ENCODE data around the gene DPP10.
"Not testable (repeated sequence)": the region's sequence is repeated elsewhere in the genome, so short reads cannot be mapped to it uniquely, and the experiment has no call there.

The DPP10 gene

GRCh38 chr2:115314119-115314518, 871.7 kb downstream of the DPP10 start:
- DNase-seq = no peak

GRCh38 chr2:115327061-115327460, 884.6 kb downstream of the DPP10 start:
- DNase-seq = no peak

- DNase-seq = no peak
These were observed 917.1 kb downstream of the DPP10 start for GRCh38 chr2:115359550-115359949.

- no peak for DNase-seq
These were observed 921.7 kb downstream of the DPP10 start for GRCh38 chr2:115364093-115364492.

GRCh38 chr2:115369400-115369799, 927.0 kb downstream of the DPP10 start:
- DNase-seq = no peak

GRCh38 chr2:115374981-115375380, 932.5 kb downstream of the DPP10 start:
- no peak for DNase-seq

- no peak for DNase-seq
These were observed 942.0 kb downstream of the DPP10 start for GRCh38 chr2:115384399-115384798.

- DNase-seq = no peak
These were observed 944.0 kb downstream of the DPP10 start for GRCh38 chr2:115386465-115386864.

GRCh38 chr2:115389024-115389423, 946.6 kb downstream of the DPP10 start:
- DNase-seq = no peak

- no peak for DNase-seq
These were observed 947.6 kb downstream of the DPP10 start for GRCh38 chr2:115389898-115390565.

GRCh38 chr2:115396579-115396978, 954.1 kb downstream of the DPP10 start:
- DNase-seq = no peak

- no peak for DNase-seq
These were observed 958.5 kb downstream of the DPP10 start for GRCh38 chr2:115400940-115401339.

- DNase-seq = no peak
These were observed 970.1 kb downstream of the DPP10 start for GRCh38 chr2:115412501-115412900.

GRCh38 chr2:115413791-115414190, 971.4 kb downstream of the DPP10 start:
- no peak for DNase-seq

GRCh38 chr2:115414466-115414865, 972.0 kb downstream of the DPP10 start:
- DNase-seq = no peak

- no peak for DNase-seq
These were observed 979.7 kb downstream of the DPP10 start for GRCh38 chr2:115422004-115422634.

- DNase-seq = no peak
These were observed 985.0 kb downstream of the DPP10 start for GRCh38 chr2:115427436-115427835.

GRCh38 chr2:115440746-115441145, 998.3 kb downstream of the DPP10 start:
- DNase-seq = not testable (repeated sequence)

- DNase-seq = no peak
These were observed 1001.2 kb downstream of the DPP10 start for GRCh38 chr2:115443539-115444185.

GRCh38 chr2:115460008-115460407, 1017.6 kb downstream of the DPP10 start:
- DNase-seq = no peak

GRCh38 chr2:115480741-115481140, 1038.3 kb downstream of the DPP10 start:
- DNase-seq = no peak

- no peak for DNase-seq
These were observed 1039.4 kb downstream of the DPP10 start for GRCh38 chr2:115481842-115482241.

- DNase-seq = no peak
These were observed 1041.2 kb downstream of the DPP10 start for GRCh38 chr2:115483666-115484065.

- DNase-seq = no peak
These were observed 1042.0 kb downstream of the DPP10 start for GRCh38 chr2:115484486-115484885.
